ENCODE data around the gene OPN4. TPM values are rescaled to one million over a fixed set of nuclear protein-coding genes. Genes with fewer than 3 reads are reported as not detected.

OPN4 gene
- total RNA-seq, 1 experiment from 2014 or later: 0.17 TPM

GRCh38 chr10:86658751-86659150, 4.4 kb downstream of the OPN4 start:
- DNase-seq (ENCODE audit: low read depth): no peak
- in situ Hi-C loops (cut with HindIII; ENCODE audit: low pct_unique_long_range_greater_than_20kb, low sequenced_read_pairs): no loop called here

- in situ Hi-C loops (cut with HindIII; ENCODE audit: low pct_unique_long_range_greater_than_20kb, low sequenced_read_pairs): no loop called here
- DNase-seq (ENCODE audit: low read depth): no peak
Observed at GRCh38 chr10:86659161-86659691, 4.9 kb downstream of the OPN4 start.

DNA sequence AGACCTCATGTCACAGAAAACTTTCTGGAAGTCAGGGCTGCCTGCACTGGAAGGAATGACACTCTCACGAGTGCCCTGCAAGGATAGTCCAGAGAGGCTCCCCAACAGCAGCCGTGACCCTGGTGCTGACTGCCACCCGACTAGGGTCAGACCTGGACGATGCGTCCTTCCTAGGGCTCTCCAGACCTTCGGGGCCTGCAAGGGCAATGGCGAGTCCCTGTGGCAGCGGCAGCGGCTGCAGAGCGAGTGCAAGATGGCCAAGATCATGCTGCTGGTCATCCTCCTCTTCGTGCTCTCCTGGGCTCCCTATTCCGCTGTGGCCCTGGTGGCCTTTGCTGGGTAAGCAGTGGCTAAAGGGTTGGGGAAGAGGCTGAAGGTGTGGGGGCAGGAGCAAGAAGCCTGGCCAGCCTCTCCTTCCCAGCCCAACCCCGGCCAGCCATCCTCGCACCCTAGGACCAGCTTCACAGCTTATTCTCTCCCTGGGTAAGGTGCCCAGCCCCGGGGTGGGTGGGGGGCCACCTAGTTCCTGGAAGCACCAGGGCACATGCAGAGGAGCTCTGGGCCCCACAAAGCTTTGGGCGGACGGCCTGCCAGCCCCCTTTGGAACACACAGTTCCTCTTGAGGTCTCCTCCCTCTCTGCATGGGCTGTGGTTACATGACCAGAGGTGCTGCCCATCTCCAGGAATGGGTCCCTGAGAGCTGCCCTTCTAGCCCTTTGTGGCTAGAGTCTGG, 5.5 kb downstream of the OPN4 start:
- in situ Hi-C loops (cut with HindIII; ENCODE audit: low pct_unique_long_range_greater_than_20kb, low sequenced_read_pairs): no loop called here
- no peak for DNase-seq (ENCODE audit: low read depth)

GRCh38 chr10:86661161-86662025, 7.0 kb downstream of the OPN4 start:
- DNase-seq (ENCODE audit: low read depth): no peak
- in situ Hi-C loops (cut with HindIII; ENCODE audit: low pct_unique_long_range_greater_than_20kb, low sequenced_read_pairs): no loop called here

DNA sequence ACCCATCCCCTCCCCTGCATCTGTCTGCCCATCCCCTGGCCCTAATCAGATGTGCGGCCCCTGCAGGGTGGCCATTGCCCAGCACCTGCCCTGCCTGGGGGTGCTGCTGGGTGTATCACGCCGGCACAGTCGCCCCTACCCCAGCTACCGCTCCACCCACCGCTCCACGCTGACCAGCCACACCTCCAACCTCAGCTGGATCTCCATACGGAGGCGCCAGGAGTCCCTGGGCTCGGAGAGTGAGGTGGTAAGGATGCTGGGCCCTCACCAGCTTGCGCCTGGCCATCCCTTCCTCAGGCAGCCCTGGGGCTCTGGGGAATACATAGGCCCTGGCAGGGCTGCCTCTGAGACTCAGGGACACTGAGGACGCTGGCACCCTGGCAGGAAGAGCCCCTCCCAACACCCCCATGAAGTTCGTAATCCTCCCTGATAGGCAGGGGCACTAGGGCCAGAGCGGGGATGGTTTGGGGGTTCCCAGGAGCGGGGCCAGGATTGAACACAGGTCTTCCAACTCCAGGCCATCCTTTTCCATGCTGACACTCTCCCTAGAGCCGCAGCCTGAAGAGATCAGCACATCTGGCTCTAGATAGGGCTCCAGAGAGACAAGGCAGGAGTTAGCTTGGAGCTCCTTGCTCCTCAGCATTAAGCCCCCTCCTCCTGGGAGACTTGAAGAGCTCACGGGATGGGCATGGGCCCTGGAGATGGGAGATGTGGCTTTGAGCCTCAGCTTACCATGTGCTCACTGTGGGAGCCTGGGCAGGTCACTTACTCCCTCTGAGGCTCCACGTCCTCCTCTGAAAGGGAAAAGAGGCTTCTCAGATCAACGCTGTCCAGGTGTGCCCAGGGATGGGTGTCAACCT, 8.1 kb downstream of the OPN4 start:
- in situ Hi-C loops (cut with HindIII; ENCODE audit: low pct_unique_long_range_greater_than_20kb, low sequenced_read_pairs): no loop called here
- no peak for DNase-seq (ENCODE audit: low read depth)

DNA sequence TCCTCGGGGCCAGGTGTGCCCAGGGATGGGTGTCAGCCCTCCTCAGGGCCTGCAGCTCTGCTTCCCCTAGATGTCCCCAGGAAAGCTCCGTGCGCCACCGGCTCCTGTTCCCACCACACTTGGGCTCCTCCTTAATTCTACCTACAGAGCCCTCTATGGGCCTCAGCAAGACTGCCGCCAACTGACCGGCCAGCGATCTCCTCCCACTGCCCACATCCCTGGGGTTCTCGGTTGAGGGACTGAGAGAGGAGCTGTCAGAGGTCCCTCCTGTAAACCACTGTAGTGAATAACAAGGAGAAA, 8.6 kb downstream of the OPN4 start:
- in situ Hi-C loops (cut with HindIII; ENCODE audit: low pct_unique_long_range_greater_than_20kb, low sequenced_read_pairs): no loop called here
- DNase-seq (ENCODE audit: low read depth): no peak

- no peak for DNase-seq (ENCODE audit: low read depth)
- in situ Hi-C loops (cut with HindIII; ENCODE audit: low pct_unique_long_range_greater_than_20kb, low sequenced_read_pairs): no loop called here
Observed at GRCh38 chr10:86663576-86664339, 9.4 kb downstream of the OPN4 start.

- in situ Hi-C loops (cut with HindIII; ENCODE audit: low pct_unique_long_range_greater_than_20kb, low sequenced_read_pairs): no loop called here
- DNase-seq (ENCODE audit: low read depth): no peak
Observed at GRCh38 chr10:86664341-86665217, 10.2 kb downstream of the OPN4 start.

DNA sequence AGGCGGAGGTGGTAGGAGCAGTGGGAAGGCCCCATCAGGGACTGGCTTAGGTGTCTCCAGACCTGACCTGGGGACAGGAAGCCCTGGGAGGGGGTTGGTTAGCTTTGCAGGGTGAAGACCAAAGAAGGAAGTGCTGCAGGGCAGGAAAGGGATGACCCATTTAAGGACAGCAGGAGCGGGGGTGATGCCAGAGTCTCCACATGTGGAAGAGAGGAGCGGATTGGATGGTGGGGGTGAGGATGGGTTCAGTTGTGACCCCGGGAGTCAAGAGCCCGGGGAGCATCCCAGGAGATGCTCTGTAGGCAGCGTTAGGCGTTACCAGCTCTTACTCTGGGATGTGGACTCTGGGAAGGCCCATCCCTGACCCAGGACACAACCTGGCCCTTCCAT, 10.9 kb downstream of the OPN4 start:
- DNase-seq (ENCODE audit: low read depth): no peak
- in situ Hi-C loops (cut with HindIII; ENCODE audit: low pct_unique_long_range_greater_than_20kb, low sequenced_read_pairs): no loop called here

- in situ Hi-C loops (cut with HindIII; ENCODE audit: low pct_unique_long_range_greater_than_20kb, low sequenced_read_pairs): no loop called here
- no peak for DNase-seq (ENCODE audit: low read depth)
Observed at GRCh38 chr10:86665868-86666267, 11.5 kb downstream of the OPN4 start.

DNA sequence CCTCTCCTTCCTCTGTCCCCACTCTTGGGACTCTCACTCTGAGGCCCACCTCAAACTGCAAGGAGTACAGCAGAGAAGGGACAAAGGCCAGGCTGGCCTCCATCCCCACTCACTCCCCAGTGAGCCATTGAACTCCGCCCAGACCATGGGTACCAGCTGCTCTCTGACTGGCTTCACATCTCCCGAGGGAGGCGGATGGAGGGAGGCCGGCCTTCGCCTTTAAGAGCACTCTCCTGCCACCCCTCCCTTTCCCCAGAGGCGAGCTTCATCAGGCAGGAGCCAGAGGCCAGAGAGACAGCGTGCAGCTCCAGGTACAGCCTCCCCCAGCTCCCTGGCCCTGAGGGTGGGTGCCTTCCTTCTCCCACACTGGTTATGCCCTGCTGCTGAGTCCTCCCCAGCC, 12.2 kb downstream of the OPN4 start:
- in situ Hi-C loops (cut with HindIII; ENCODE audit: low pct_unique_long_range_greater_than_20kb, low sequenced_read_pairs): no loop called here
- DNase-seq (ENCODE audit: low read depth): no peak

GRCh38 chr10:86667421-86668181, 13.3 kb downstream of the OPN4 start:
- in situ Hi-C loops (cut with HindIII; ENCODE audit: low pct_unique_long_range_greater_than_20kb, low sequenced_read_pairs): no loop called here
- no peak for DNase-seq (ENCODE audit: low read depth)

DNA sequence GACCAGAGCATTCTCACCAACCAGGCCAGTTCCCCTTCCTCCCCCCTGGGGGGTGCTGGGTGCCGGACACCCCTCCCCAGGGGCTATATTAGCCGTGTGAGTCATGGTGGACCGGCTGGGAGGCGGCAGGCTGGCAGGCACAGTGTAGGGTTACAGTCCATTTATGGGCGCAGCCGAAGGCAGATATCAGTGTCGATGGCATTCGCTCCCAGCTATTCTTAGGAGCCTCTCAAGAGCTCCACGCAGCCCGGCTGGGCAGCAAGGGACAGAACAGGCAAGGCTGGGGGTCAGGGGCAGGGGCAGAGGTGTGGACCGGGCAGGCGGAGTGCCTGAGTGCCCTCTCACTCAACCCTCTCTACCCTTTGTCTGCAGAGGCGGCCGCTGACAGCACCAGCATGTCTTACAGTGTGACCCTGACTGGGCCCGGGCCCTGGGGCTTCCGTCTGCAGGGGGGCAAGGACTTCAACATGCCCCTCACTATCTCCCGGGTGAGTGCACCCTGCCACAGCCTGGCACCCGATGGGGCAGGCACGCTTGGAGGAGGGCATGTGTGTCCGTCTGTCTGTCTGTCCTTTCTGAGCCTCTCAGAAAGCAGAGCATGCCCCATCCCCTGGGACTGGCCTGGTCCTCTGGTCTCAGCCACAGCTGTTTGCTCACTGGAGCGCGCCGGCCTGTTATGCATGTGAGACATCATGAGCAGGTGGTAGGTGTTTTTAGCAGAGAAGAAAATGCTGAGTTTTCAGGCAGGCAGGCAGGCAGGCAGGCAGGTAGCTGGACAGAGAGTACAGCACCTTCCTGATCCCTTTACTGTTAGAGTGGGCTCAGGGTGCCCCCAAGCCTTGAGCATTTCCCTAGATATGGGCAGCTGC, 14.2 kb downstream of the OPN4 start, which contains the start of gene LDB3:
Gene LDB3 (plus strand): TSS at position 215 of the 869 bp plus-strand sequence. CDS start 181 bp downstream, at position 396.
- in situ Hi-C loops (cut with HindIII; ENCODE audit: low pct_unique_long_range_greater_than_20kb, low sequenced_read_pairs): no loop called here
- DNase-seq (ENCODE audit: low read depth): no peak

GRCh38 chr10:86670290-86670811, 16.0 kb downstream of the OPN4 start:
- DNase-seq (ENCODE audit: low read depth): no peak
- in situ Hi-C loops (cut with HindIII; ENCODE audit: low pct_unique_long_range_greater_than_20kb, low sequenced_read_pairs): no loop called here

DNA sequence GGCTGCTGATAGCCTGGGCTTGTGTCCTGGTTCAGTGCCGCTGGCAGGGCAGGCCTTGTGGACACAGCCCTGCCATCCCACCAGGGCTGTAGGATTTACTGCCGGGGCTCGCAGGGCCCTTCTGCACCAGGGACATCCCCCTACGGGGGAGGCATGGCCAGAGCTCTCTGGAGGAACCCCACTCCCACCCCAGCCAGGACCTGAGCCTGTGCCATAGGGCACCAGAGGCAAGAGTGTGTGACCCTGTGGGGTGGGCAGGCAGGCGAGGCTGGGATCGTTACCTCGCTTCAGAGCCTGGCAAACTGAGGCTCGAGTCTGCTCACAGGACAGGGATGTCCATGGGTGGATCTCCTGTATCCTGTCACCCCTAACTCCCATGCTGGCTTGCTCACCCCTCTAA, 16.5 kb downstream of the OPN4 start:
- in situ Hi-C loops (cut with HindIII; ENCODE audit: low pct_unique_long_range_greater_than_20kb, low sequenced_read_pairs): no loop called here
- DNase-seq (ENCODE audit: low read depth): no peak

Data from Caki2 (cell line).